HG03108 (cell line): ENCODE results near the gene ZNF629.
A peak's percentile ranks its signal among the peaks of the same experiment; 100 is the strongest.

Source experiments
- ATAC-seq: cut with Tn5 transposase; IDR thresholded peaks from one replicate; pipeline ENCODE4 v1.9.1; 2021; ENCODE audit warnings: moderate library complexity; ENCODE audit not compliant: unreplicated experiment

The ZNF629 gene

DNA sequence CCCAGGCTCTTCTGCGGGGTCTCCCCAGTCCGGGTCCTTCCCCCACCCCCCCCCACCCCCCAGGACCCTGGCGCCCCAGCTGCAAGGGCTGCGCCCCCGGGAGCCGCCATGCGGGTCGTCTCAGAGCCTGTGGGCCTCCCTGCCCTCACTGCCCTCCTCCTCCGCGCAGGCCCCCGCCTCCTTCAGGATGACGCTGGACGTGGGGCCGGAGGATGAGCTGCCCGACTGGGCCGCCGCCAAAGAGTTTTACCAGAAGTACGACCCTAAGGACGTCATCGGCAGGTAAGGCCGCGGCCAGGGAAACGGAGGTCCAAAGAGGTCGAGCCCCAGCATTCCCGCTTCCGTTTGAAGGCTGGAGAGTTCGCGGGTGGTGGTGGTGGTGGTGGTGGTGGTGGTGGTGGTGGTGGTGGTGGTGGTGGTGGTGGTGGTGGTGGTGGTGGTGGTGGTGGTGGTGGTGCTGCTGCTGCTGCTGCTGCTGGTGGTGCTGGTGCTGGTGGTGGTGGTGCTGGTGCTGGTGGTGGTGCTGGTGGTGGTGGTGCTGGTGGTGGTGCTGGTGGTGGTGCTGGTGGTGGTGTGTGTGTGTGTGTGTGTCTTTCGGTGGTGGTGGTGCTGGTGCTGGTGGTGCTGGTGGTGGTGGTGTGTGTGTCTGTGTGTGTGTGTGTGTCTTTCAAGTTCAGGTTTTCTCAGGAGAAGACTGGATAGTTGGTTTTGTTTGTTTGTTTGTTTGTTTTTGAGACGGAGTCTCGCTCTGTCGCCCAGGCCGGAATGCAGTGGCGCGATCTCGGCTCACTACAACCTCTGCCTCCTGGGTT lies 38.2 kb downstream of the ZNF629 start:
- ATAC-seq: no peak

GRCh38 chr16:30747799-30748633 lies 39.0 kb downstream of the ZNF629 start, which contains the start of gene PHKG2:
Gene PHKG2 (plus strand): TSS chr16:30748425. CDS start chr16:30748821, 396 bp downstream.
- ATAC-seq: peak; percentile 99

- ATAC-seq: no peak
These were observed 39.7 kb downstream of the ZNF629 start for GRCh38 chr16:30747331-30747730.

DNA sequence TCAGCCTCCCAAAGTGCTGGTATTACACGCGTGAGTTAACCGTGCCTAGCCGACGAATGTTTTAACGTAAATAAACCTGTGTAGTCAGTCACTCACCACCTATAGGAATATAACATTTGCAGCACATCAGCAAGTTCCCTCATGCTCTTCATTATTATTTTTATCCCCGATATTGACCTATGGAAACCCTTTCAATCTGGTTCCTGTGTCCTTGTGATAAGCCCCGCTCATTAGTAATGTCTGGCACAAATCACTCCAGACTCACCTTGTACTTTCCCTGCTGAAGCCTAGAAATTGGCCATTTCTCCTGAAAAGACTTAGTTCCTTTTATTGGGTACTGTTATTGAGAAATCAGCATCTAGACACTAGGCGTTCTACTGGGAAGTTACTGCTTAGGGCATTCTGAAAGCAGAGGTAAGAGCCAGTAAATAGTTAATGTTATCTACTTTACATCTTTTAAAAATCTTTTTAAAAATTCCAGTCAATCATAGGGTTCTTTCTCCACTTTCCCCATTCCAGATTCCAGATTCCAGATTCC lies 40.3 kb downstream of the ZNF629 start:
- ATAC-seq: no peak

GRCh38 chr16:30745082-30745481 lies 41.9 kb downstream of the ZNF629 start:
- no peak for ATAC-seq

- no peak for ATAC-seq
These were observed 42.8 kb downstream of the ZNF629 start for GRCh38 chr16:30744183-30744582.

DNA sequence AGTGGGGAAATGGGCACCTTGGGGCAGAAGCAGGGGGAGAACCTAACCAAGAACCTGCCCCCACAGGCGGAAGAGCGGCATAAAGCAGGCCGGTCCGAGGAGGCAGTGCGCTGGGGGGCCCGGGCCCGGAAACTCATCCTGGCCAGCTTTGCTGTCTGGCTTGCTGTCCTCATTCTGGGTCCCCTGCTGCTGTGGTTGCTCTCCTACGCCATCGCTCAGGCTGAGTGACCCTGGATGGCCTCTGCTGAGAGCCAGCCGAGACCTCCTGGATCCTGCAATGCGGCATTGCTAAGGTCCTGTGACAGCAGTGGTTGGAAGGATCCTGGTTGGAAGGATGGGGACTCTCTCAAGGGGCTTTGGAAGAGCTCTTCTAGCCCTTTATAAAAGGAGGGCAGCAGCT lies 43.3 kb downstream of the ZNF629 start:
- no peak for ATAC-seq

DNA sequence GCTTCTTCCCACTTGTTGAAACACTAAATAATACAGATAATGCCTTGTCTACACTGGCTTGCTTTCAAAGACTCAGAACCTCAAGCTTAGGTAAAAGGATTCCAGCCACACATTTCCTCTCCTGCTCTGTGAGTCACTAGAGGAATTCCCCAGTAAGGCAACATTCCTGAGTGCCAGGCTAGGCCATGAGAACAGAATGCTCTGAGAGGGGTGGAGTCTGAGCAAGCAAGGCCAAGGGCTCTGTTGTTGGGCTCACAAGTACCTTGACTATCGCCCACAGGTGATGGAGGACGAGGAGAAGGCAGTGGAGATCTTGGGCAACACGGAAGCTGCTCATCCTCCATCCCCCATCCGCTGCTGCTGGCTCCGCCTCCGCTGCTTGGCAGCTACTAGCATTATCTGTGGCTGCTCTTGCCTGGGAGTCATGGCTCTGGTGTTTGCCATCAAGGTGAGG lies 45.5 kb downstream of the ZNF629 start:
- no peak for ATAC-seq

DNA sequence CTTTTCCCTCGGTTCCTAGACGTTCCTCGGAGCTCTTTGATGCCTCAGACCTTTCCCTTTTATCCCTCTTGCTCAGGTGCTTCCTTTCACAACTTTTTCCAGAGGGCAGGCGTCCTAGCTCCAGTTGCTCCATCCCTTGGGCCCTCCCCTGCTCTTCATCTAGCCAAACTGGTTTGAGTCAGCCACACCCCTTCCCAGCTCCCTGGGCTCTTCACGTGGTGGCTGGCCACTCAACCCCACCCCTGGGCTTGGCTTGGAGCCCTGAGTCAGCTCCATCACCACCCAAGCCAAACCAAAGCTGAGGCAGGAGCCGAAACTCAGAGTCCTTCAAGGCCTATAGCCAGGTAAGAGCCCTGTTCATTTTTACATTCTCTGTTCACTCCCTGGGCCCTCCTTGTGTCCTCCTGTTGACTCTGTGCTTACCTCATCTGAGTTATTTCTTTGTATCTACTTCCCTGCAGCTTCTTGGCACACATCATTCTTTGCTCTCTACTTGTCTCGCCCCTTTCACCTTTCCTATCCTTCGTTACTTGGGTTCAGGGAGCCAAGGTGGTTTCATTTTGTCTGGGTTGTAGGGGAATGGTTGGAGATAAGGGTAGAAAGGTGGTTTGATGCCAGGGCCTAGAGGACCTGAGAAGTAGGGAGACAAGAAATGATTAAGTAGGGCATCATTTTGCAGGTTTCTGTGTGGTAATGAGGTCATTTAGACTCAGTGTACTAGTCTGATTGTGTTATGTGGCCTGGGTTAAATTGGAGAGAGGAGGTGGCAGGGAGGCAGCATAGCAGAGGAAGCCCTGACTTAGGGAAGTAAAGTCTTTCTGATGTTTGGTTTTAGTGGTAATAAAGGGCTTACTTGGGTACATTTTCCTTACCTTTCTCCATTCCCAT lies 46.4 kb downstream of the ZNF629 start:
- ATAC-seq: no peak

GRCh38 chr16:30738984-30739951 lies 47.7 kb downstream of the ZNF629 start:
- no peak for ATAC-seq

GRCh38 chr16:30737794-30738648 lies 49.0 kb downstream of the ZNF629 start:
- no peak for ATAC-seq

DNA sequence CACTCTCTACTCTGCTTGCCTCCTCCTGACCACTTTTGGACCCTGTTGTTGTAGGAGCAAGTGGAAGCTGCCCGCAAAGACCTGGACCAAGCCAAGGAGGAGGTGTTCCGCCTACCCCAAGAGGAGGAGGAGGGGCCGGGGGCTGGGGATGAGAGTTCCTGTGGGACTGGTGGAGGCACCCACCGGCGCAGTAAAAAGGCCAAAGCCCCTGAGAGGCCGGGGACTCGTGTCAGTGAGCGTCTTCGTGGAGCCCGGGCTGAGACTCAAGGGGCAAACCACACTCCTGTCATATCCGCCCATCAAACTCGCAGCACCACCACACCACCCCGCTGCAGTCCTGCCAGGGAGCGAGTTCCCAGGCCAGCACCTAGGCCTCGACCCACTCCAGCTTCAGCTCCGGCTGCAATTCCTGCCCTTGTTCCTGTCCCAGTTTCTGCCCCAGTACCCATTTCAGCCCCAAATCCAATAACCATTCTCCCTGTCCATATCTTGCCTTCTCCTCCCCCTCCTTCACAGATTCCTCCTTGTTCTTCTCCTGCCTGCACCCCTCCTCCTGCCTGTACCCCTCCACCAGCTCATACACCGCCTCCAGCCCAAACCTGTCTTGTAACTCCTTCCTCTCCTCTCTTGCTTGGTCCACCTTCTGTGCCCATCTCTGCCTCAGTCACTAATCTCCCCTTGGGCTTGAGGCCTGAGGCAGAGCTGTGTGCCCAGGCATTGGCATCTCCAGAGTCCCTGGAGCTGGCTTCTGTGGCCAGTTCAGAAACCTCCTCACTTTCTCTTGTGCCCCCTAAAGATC lies 49.8 kb downstream of the ZNF629 start:
- ATAC-seq: no peak

DNA sequence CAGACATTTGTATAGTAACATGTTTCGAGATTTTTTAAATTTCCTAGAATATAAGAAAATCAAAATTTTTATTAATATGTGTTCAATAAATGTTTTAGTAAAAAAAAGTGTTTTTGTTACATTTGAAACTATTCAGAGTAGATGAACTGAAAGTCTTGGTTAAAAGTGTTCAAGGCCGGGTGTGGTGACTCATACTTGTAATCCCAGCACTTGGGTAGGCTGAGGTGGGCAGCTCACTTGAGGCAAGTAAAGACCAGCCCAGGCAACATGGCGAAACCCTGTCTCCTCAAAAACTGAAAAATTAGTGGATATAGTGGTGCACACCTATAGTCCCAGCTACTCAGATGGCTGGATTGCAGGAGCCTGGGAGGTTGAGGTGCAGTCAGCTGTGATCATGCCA lies 55.6 kb downstream of the ZNF629 start:
- ATAC-seq: no peak

GRCh38 chr16:30728899-30729672 lies 57.9 kb downstream of the ZNF629 start:
- no peak for ATAC-seq
